ENCODE data around the gene ZNF586.

ZNF586 gene

DNA sequence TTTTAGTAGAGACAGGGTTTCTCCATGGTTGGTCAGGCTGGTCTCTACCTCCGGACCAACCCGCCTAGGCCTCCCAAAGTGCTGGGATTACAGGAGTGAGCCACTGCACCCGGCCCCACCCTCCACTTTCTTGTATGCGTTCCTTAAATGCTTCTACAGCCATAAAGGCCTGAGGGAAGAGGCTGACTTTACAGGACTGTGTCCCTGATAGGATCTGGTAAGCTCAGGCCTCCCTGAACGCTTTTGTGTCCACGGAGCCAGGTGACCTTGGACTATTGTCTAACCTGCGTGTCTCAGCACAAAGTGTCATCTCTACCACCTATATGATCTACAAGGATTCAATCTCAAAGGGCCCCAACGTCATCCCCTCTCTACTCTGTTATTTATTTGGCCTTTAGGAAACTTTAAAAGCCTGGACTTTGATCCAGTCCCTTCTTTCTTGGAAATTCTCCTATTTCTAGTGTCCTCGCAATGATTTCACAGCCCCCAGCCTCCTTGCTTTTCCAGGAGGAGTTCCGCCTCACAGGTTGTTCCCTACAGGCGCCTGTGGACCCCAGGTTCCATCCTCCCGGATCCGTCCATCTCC lies 44.5 kb downstream of the ZNF586 start:
- Histone ChIP-seq H3K27me3 (ENCODE audit: insufficient read depth, insufficient read length) (no peaks in the 10 kb centered on the region), H3K9ac (ENCODE audit: insufficient read length, low read depth) (peak overlapping the region; percentile 98), H3K4me1 (ENCODE audit: insufficient read depth, insufficient read length) (peaks cover 2% of the 10 kb centered on the region), H3K9me3 (ENCODE audit: insufficient read depth, low read length) (no peaks in the 10 kb centered on the region), H3K36me3 (ENCODE audit: insufficient read depth, insufficient read length, low read length) (peaks cover 27% of the 10 kb centered on the region), H3K4me3 (ENCODE audit: insufficient read length, low read depth) (peak overlapping the region; percentile 92)
- TF ChIP-seq SUZ12 (IDR thresholded peaks at IDR 0.05; ENCODE audit: extremely low read depth, insufficient read depth, insufficient read length) (no peak), ZNF274 (IDR thresholded peaks at IDR 0.05; ENCODE audit: low read depth, low read length) (no peak), YY1 (IDR thresholded peaks at IDR 0.05; ENCODE audit: insufficient read depth, insufficient read length) (no peak)
- DNase-seq (ENCODE audit: low read depth, low spot score) = no peak

DNA sequence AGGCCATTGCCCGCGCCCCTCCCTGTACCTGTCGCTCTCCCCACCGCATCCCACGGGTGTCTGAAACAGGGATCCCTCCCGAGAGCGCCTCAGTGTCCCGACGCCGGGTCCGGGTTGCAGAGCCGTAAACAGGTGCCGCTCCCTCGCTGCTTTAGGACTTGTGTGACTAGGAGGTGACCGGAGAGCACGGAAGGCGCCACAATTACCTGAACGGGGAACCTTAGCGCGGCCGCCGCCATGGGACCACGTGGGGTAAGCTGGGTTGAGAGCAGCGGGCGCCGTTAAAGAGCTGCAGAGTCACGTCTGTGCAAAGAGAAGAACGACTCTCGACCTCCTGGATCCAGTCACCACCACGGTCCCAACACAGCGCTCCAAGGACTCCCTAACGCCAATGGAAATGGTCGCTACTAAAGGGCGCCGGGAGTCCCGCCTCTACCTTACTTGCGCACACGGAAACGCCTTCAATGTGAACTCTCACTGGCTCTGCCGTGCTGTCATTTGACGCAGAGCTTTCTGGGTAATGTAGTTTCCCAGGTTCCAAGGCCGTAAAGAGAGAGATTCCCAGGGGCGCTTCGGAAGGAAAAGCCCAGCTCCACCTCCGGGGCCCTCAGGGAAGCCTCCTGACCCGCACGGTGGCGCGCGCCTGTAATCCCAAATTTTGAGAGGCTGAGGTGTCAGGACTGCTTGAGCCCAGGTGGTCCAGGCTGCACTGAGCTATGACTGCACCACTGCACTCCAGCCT lies 45.2 kb downstream of the ZNF586 start, which contains the start of gene ZNF552:
Gene ZNF552, minus strand, starts transcription at position 409 of the 742 bp plus-strand sequence. Its CDS starts 170 bp downstream, at position 239.
- peak within 1 kb of the TSS; percentile 92 for H3K4me3 ChIP-seq (ENCODE audit: insufficient read length, low read depth)
- peak within 1 kb of the TSS; percentile 98 for H3K9ac ChIP-seq (ENCODE audit: insufficient read length, low read depth)
- no peaks in the 10 kb centered on the region for H3K27me3 ChIP-seq (ENCODE audit: insufficient read depth, insufficient read length)
- no peak for TF ChIP-seq YY1 (IDR thresholded peaks at IDR 0.05; ENCODE audit: insufficient read depth, insufficient read length)
- no peak for TF ChIP-seq ZNF274 (IDR thresholded peaks at IDR 0.05; ENCODE audit: low read depth, low read length)
- no peak for TF ChIP-seq SUZ12 (IDR thresholded peaks at IDR 0.05; ENCODE audit: extremely low read depth, insufficient read depth, insufficient read length)
- H3K4me1 ChIP-seq (ENCODE audit: insufficient read depth, insufficient read length) = peaks cover 2% of the 10 kb centered on the region
- H3K9me3 ChIP-seq (ENCODE audit: insufficient read depth, low read length) = no peaks in the 10 kb centered on the region
- DNase-seq (ENCODE audit: low read depth, low spot score) = peak; percentile 86
- H3K36me3 ChIP-seq (ENCODE audit: insufficient read depth, insufficient read length, low read length) = peaks cover 21% of the 10 kb centered on the region

DNA sequence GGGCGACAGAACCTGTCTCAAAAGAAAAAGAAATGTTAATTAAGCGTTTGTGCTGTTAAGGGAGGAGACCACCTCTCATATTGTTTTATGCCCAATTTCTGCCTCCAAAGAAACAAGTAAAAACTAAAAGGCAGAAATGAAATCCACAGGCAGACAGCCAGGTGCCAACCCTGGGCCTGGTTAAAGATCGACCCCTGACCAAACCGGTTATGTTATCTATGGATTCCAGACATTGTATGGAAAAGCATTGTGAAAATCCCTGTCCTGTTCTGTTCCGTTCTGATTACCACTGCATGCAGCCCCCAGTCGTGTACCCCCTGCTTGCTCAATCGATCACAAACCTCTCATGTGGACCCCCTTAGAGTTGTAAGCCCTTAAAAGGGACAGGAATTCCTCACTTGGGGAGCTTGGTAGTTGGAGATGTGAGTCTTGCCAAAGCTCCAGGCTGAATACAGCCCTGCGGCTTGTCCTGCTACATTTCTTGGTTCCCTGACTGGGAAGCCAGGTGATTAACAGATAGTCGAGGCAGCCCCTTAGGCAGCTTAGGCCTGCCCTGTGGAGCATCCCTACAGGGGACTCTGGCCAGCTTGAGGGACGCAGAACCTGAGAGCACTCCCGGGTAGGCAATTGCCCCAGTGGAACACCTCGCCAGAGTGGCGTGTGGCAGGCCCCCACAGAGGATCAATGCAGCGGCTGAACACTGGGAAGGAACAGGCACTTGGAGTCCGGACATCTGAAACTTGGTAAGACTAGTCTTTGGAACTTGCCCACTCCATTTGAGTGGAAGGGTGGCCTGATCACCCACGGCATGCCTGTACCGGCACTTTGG lies 46.0 kb downstream of the ZNF586 start:
- H3K9ac ChIP-seq (ENCODE audit: insufficient read length, low read depth) = peak overlapping the region; percentile 23
- no peaks in the 10 kb centered on the region for H3K27me3 ChIP-seq (ENCODE audit: insufficient read depth, insufficient read length)
- no peaks in the 10 kb centered on the region for H3K9me3 ChIP-seq (ENCODE audit: insufficient read depth, low read length)
- peaks cover 2% of the 10 kb centered on the region for H3K4me1 ChIP-seq (ENCODE audit: insufficient read depth, insufficient read length)
- no peak for TF ChIP-seq ZNF274 (IDR thresholded peaks at IDR 0.05; ENCODE audit: low read depth, low read length)
- H3K4me3 ChIP-seq (ENCODE audit: insufficient read length, low read depth) = no peak overlapping the region
- DNase-seq (ENCODE audit: low read depth, low spot score) = no peak
- peaks cover 16% of the 10 kb centered on the region for H3K36me3 ChIP-seq (ENCODE audit: insufficient read depth, insufficient read length, low read length)

DNA sequence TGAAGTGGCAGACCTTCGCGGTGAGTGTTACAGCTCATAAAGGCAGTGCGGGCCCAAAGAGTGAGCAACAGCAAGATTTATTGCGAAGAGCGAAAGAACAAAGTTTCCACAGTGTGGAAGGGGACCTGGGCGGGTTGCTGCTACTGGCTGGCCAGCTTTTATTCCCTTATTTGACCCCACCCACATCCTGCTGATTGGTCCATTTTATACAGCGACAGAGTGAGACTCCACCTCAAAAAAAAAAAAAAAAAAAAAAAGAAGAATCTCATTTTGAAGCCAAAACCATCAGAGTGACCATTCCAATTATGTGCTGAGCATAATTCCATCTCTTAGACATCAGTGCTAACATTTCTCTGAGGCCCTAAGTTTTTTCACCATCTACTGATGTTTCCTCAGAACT lies 47.2 kb downstream of the ZNF586 start:
- no peak for TF ChIP-seq YY1 (IDR thresholded peaks at IDR 0.05; ENCODE audit: insufficient read depth, insufficient read length)
- no peak for TF ChIP-seq ZNF274 (IDR thresholded peaks at IDR 0.05; ENCODE audit: low read depth, low read length)
- no peak for TF ChIP-seq SUZ12 (IDR thresholded peaks at IDR 0.05; ENCODE audit: extremely low read depth, insufficient read depth, insufficient read length)
- no peak overlapping the region for H3K9ac ChIP-seq (ENCODE audit: insufficient read length, low read depth)
- no peak overlapping the region for H3K4me3 ChIP-seq (ENCODE audit: insufficient read length, low read depth)
- peaks cover 22% of the 10 kb centered on the region for H3K36me3 ChIP-seq (ENCODE audit: insufficient read depth, insufficient read length, low read length)
- DNase-seq (ENCODE audit: low read depth, low spot score) = no peak
- H3K27me3 ChIP-seq (ENCODE audit: insufficient read depth, insufficient read length) = no peaks in the 10 kb centered on the region
- H3K9me3 ChIP-seq (ENCODE audit: insufficient read depth, low read length) = no peaks in the 10 kb centered on the region
- peaks cover 4% of the 10 kb centered on the region for H3K4me1 ChIP-seq (ENCODE audit: insufficient read depth, insufficient read length)

- DNase-seq (ENCODE audit: low read depth, low spot score) = no peak
- Histone ChIP-seq H3K36me3 (ENCODE audit: insufficient read depth, insufficient read length, low read length) (peaks cover 21% of the 10 kb centered on the region), H3K4me1 (ENCODE audit: insufficient read depth, insufficient read length) (peaks cover 3% of the 10 kb centered on the region), H3K4me3 (ENCODE audit: insufficient read length, low read depth) (no peak overlapping the region), H3K27me3 (ENCODE audit: insufficient read depth, insufficient read length) (no peaks in the 10 kb centered on the region), H3K9me3 (ENCODE audit: insufficient read depth, low read length) (no peaks in the 10 kb centered on the region), H3K9ac (ENCODE audit: insufficient read length, low read depth) (no peak overlapping the region)
- no peak for TF ChIP-seq ZNF274 (IDR thresholded peaks at IDR 0.05; ENCODE audit: low read depth, low read length)
- TF ChIP-seq YY1 (IDR thresholded peaks at IDR 0.05; ENCODE audit: insufficient read depth, insufficient read length) = no peak
- TF ChIP-seq SUZ12 (IDR thresholded peaks at IDR 0.05; ENCODE audit: extremely low read depth, insufficient read depth, insufficient read length) = no peak
Observed at GRCh38 chr19:57817976-57818375, 48.5 kb downstream of the ZNF586 start.

DNA sequence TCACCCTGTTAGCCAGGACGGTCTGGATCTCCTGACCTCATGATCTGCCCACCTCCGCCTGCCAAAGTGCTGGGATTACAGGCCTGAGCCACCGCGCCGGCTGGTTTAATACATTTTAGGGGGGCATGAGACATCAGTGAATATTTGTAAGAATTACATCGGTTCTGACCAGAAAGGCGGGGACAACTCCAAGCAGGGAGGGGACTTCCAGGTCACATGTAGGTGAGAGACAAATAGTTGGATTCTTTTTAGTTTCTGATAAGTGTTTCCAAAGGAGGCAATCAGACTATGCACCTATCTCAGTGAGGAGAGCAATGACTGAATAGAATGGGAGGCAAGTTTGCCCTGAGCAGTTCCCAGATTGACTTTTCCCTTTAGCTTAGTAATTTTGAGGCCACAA lies 48.9 kb downstream of the ZNF586 start:
- peaks cover 20% of the 10 kb centered on the region for H3K36me3 ChIP-seq (ENCODE audit: insufficient read depth, insufficient read length, low read length)
- TF ChIP-seq ZNF274 (IDR thresholded peaks at IDR 0.05; ENCODE audit: low read depth, low read length) (no peak), SUZ12 (IDR thresholded peaks at IDR 0.05; ENCODE audit: extremely low read depth, insufficient read depth, insufficient read length) (no peak), YY1 (IDR thresholded peaks at IDR 0.05; ENCODE audit: insufficient read depth, insufficient read length) (no peak)
- H3K9me3 ChIP-seq (ENCODE audit: insufficient read depth, low read length) = no peaks in the 10 kb centered on the region
- H3K9ac ChIP-seq (ENCODE audit: insufficient read length, low read depth) = no peak overlapping the region
- no peak overlapping the region for H3K4me3 ChIP-seq (ENCODE audit: insufficient read length, low read depth)
- no peaks in the 10 kb centered on the region for H3K27me3 ChIP-seq (ENCODE audit: insufficient read depth, insufficient read length)
- no peak for DNase-seq (ENCODE audit: low read depth, low spot score)
- H3K4me1 ChIP-seq (ENCODE audit: insufficient read depth, insufficient read length) = peaks cover 2% of the 10 kb centered on the region
